ENCODE measurements around the gene IL13.

- TF ChIP-seq CTCF (IDR thresholded peaks at IDR 0.05 in 2 of 3, conservative IDR thresholded peaks at IDR 0.05 in 1 of 3; ENCODE audit: borderline replicate concordance in 1 of 3, insufficient read depth in 1 of 3, low read depth in 2 of 3, low read length in 2 of 3) (no peak), EZH2phosphoT487 (IDR thresholded peaks at IDR 0.05; ENCODE audit: borderline replicate concordance) (no peak), ZNF274 (IDR thresholded peaks at IDR 0.05; ENCODE audit: low read depth, low read length) (no peak), ELF1 (IDR thresholded peaks at IDR 0.05; ENCODE audit: borderline replicate concordance, low read depth) (no peak)
- TF ChIP-seq, protein P1, sequence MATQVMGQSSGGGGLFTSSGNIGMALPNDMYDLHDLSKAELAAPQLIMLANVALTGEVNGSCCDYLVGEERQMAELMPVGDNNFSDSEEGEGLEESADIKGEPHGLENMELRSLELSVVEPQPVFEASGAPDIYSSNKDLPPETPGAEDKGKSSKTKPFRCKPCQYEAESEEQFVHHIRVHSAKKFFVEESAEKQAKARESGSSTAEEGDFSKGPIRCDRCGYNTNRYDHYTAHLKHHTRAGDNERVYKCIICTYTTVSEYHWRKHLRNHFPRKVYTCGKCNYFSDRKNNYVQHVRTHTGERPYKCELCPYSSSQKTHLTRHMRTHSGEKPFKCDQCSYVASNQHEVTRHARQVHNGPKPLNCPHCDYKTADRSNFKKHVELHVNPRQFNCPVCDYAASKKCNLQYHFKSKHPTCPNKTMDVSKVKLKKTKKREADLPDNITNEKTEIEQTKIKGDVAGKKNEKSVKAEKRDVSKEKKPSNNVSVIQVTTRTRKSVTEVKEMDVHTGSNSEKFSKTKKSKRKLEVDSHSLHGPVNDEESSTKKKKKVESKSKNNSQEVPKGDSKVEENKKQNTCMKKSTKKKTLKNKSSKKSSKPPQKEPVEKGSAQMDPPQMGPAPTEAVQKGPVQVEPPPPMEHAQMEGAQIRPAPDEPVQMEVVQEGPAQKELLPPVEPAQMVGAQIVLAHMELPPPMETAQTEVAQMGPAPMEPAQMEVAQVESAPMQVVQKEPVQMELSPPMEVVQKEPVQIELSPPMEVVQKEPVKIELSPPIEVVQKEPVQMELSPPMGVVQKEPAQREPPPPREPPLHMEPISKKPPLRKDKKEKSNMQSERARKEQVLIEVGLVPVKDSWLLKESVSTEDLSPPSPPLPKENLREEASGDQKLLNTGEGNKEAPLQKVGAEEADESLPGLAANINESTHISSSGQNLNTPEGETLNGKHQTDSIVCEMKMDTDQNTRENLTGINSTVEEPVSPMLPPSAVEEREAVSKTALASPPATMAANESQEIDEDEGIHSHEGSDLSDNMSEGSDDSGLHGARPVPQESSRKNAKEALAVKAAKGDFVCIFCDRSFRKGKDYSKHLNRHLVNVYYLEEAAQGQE (IDR thresholded peaks at IDR 0.05; ENCODE audit: low read depth), result no peak
These were observed 30.5 kb upstream of the IL13 start for GRCh38 chr5:132627470-132627869.

Measured in HCT116 (cell line).